ENCODE results near the gene PHF10.

The PHF10 gene

GRCh38 chr6:169723200-169723909, 945 bp downstream of the PHF10 start:
- peak overlapping the region; percentile 67 for H3K4me3 ChIP-seq (ENCODE audit: low read length)
- peak; percentile 71 for DNase-seq (ENCODE audit: low read depth)
- TF ChIP-seq, protein P1, sequence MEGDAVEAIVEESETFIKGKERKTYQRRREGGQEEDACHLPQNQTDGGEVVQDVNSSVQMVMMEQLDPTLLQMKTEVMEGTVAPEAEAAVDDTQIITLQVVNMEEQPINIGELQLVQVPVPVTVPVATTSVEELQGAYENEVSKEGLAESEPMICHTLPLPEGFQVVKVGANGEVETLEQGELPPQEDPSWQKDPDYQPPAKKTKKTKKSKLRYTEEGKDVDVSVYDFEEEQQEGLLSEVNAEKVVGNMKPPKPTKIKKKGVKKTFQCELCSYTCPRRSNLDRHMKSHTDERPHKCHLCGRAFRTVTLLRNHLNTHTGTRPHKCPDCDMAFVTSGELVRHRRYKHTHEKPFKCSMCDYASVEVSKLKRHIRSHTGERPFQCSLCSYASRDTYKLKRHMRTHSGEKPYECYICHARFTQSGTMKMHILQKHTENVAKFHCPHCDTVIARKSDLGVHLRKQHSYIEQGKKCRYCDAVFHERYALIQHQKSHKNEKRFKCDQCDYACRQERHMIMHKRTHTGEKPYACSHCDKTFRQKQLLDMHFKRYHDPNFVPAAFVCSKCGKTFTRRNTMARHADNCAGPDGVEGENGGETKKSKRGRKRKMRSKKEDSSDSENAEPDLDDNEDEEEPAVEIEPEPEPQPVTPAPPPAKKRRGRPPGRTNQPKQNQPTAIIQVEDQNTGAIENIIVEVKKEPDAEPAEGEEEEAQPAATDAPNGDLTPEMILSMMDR (conservative IDR thresholded peaks at IDR 0.05; ENCODE audit: low read length), result no peak

DNA sequence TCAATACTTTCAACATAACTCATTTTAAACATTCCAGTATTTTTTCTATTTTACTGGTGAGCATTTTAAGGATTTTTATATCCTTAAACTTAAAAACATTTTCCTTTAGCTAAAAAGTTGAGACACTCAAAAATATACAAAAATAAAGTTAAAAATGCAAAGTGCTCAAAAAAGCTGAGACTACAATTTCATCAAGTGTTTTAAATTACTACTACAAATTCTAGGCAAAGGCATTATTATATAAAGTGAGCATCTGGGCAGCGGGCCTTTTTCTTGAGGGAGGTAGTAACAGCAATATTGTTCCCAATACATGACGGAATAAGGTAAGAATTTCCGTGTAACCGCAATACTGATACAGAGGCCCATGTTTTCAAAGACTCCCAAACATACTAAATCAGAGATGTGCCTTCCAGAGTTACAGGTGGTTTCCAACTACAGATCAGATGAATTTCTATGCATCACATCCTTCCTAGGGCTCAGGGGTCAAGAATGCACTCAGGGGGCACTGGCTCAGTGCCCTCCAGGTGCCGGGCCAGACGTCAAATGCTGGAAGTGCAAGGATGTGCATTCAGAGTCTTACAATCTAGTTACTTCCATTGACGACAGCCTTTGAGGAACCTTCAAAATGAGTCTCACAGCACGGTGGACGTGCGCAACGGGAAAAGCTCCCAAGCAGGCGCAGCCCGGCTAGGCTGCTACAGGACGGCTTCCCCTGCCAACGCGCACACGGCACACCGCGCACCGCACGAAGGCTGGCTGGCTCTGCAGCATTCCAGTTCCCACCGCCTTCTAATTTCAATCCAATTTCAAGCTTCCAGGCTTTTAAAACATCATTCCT, 1.7 kb downstream of the PHF10 start:
- H3K4me3 ChIP-seq (ENCODE audit: low read length), result peak overlapping the region; percentile 67
- TF ChIP-seq, protein P1 (conservative IDR thresholded peaks at IDR 0.05; ENCODE audit: low read length), result no peak
- DNase-seq (ENCODE audit: low read depth), result peak; percentile 55

GRCh38 chr6:169720207-169720855, 4.0 kb downstream of the PHF10 start:
- TF ChIP-seq, protein P1 (conservative IDR thresholded peaks at IDR 0.05; ENCODE audit: low read length), result peak; percentile 11; the same call in 1 of the 2 replicates
- DNase-seq (ENCODE audit: low read depth), result no peak
- H3K4me3 ChIP-seq (ENCODE audit: low read length), result no peak overlapping the region

- no peak for DNase-seq (ENCODE audit: low read depth)
- TF ChIP-seq, protein P1 (conservative IDR thresholded peaks at IDR 0.05; ENCODE audit: low read length), result no peak
- H3K4me3 ChIP-seq (ENCODE audit: low read length), result no peak overlapping the region
Observed at GRCh38 chr6:169719117-169719516, 5.2 kb downstream of the PHF10 start.

DNA sequence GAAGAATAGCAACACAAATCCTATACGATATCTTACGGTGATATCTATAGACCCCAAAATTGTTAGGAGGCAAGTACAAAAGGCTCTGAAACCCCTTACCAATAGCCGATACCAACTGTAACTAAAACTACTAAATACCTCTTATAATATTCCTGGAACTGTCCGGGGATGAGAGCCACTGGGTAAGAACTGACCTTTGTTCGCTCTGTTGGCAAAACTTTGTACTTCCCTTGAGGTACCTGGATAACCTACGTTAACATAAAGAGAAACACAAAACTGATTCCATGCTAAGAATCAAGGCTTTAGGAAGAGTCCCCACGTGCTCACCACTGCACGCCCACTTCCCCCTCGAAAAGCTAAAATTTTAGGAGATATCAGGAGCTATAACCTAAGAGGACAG, 9.7 kb downstream of the PHF10 start:
- TF ChIP-seq, protein P1 (conservative IDR thresholded peaks at IDR 0.05; ENCODE audit: low read length), result no peak
- DNase-seq (ENCODE audit: low read depth), result no peak
- H3K4me3 ChIP-seq (ENCODE audit: low read length), result no peak overlapping the region

- TF ChIP-seq, protein P1 (conservative IDR thresholded peaks at IDR 0.05; ENCODE audit: low read length), result no peak
- no peak for DNase-seq (ENCODE audit: low read depth)
- no peak overlapping the region for H3K4me3 ChIP-seq (ENCODE audit: low read length)
Observed at GRCh38 chr6:169714178-169714577, 10.1 kb downstream of the PHF10 start.
